CD4-positive, alpha-beta T cell treated with Interleukin-4 for 4 hours (primary cell): ENCODE measurements around the gene C6orf47.
"Not testable (repeated sequence)": the region's sequence is repeated elsewhere in the genome, so short reads cannot be mapped to it uniquely, and the experiment has no call there.

Experiments used
- DNase-seq: peaks from one replicate; pipeline ENCODE4 v3.0.0-alpha.2; 2020

Gene C6orf47

GRCh38 chr6:31660381-31661261, at the start of gene C6orf47:
Gene C6orf47, minus strand, starts transcription at chr6:31660778. Its CDS starts 831 bp downstream, at chr6:31659947.
- peak; percentile 71 for DNase-seq

DNA sequence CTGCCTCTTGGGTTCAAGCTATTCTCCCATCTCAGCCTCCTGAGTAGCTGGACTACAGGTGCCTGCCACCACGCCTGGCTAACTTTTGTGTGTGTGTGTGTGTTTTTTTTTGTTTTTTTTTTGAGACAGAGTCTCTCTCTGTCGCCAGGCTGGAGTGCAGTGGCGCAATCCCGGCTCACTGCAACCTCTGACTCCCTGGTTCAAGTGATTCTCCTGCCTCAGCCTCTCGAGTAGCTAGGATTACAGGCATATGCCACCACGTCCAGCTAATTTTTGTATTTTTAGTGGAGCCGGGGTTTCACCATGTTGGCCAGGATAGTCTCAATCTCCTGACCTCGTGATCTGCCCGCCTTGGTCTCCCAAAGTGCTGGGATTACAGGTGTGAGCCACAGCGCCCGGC, 48.6 kb upstream of the C6orf47 start:
- DNase-seq, result not testable (repeated sequence)

DNA sequence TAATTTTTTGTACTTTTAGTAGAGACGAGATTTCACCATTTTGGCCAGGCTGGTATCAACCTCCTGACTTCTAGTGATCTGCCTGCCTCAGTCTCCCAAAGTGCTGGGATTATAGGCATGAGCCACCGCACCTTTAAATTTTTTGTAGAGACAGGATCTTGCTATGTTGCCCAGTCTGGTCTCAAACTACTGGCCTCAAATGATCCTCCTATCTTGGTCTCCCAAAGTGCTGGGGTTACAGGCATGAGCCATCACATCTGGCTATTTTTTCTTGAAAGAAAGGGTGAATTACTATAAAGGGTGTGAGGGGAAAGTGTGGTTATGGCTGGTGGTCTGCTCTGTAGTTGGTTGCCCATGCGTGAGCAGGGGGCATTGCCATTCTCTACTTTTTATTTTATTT, 47.6 kb upstream of the C6orf47 start:
- DNase-seq, result no peak

- no peak for DNase-seq
These were observed 47.1 kb upstream of the C6orf47 start for GRCh38 chr6:31707701-31708100.

GRCh38 chr6:31706599-31706998, 46.0 kb upstream of the C6orf47 start, which contains the start of gene LY6G6F:
Gene LY6G6F, plus strand, starts transcription at chr6:31706866. Its CDS starts 41 bp downstream, at chr6:31706907.
- DNase-seq, result no peak

- DNase-seq, result no peak
These were observed 45.4 kb upstream of the C6orf47 start for GRCh38 chr6:31705931-31706330.

- DNase-seq, result peak; percentile 98
These were observed 42.5 kb upstream of the C6orf47 start, which contains the start of gene ABHD16A for GRCh38 chr6:31702819-31703716. Gene ABHD16A, minus strand, starts transcription at chr6:31703324. Its CDS starts 43 bp downstream, at chr6:31703281.

GRCh38 chr6:31702405-31702818, 41.8 kb upstream of the C6orf47 start:
- peak; percentile 17 for DNase-seq

GRCh38 chr6:31701666-31702404, 41.3 kb upstream of the C6orf47 start:
- DNase-seq, result no peak

GRCh38 chr6:31700740-31701401, 40.3 kb upstream of the C6orf47 start:
- DNase-seq, result no peak

GRCh38 chr6:31697555-31697954, 37.0 kb upstream of the C6orf47 start:
- DNase-seq, result peak; percentile 27

- no peak for DNase-seq
These were observed 33.0 kb upstream of the C6orf47 start for GRCh38 chr6:31693535-31693934.

- no peak for DNase-seq
These were observed 32.3 kb upstream of the C6orf47 start for GRCh38 chr6:31692886-31693285.

DNA sequence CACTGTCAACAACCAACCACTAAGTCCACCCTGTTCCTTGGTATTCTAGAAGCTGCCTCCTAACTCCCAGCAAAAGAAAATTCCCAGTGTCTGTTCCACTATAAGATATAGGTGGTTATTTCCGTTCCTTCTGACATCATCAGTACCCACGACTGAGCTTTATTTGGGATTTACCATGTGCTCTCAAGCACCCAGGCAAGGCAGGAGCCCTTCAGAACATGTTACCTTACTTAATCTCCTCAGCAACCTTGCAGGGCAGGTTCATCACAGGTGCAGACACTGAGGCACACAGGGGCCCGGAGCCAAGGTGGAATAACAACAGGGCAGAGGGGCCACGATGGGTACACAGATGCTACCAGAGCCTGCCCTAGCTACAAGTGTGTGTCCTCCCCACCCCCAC, 31.8 kb upstream of the C6orf47 start:
- no peak for DNase-seq

- no peak for DNase-seq
These were observed 31.1 kb upstream of the C6orf47 start for GRCh38 chr6:31691564-31692108.

DNA sequence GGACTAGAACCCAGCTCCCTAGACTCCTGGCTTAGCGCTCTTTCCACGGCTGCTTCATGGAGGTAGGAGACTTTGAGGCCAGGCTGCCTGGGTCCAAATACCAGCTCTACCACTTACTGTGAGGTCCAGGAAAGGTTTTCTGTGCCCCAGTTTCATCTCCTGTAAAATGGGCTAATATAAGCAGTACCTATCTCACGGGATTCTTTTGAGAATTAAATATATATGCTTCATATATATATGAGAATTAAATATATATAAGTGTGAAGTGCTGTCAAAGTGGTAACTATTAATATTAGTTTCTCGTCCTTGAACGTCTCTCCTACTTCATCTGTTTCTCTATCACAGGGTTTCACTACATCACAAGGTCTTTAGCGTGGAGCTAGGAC, 30.5 kb upstream of the C6orf47 start:
- no peak for DNase-seq

DNA sequence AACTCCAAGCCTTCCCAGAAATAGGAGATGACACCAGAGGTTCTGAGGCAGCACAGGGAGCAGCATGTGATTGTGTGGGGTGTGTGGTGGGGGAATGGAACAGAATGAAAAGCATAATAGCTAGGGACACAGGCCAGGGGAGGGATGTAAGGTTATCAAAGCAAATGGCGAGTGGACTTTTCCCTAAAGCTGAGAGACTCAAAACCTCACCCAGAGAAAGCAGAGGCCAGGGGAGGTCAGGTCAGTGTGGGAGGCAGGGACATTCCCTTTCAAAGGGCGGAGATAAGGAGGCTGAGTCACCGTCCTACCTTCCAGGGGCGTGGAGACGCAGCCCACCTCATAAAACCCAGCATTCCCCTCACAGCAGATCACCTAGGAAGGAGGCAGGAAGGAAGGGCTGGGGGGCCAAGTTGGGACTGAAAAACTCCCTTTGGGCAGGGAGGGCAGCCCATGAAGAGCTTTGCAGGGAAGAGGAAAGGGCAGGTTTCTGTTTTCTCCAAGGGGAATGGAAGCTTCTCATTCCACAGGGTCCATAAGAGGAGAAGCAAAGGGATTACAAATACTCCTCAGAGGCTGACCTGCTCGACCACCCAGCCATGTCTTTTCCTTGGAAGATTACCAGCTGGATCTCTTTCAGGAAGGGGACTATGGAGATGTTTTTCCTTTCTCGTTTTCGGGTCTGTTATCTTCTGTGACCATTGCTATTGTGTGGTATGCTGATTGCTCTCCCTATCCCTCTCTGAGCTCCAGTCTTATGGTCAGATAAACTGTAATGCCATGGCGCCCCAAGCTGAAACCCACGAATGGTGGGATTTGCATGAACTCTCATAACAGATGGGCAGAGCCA, 29.9 kb upstream of the C6orf47 start:
- DNase-seq, result no peak

DNA sequence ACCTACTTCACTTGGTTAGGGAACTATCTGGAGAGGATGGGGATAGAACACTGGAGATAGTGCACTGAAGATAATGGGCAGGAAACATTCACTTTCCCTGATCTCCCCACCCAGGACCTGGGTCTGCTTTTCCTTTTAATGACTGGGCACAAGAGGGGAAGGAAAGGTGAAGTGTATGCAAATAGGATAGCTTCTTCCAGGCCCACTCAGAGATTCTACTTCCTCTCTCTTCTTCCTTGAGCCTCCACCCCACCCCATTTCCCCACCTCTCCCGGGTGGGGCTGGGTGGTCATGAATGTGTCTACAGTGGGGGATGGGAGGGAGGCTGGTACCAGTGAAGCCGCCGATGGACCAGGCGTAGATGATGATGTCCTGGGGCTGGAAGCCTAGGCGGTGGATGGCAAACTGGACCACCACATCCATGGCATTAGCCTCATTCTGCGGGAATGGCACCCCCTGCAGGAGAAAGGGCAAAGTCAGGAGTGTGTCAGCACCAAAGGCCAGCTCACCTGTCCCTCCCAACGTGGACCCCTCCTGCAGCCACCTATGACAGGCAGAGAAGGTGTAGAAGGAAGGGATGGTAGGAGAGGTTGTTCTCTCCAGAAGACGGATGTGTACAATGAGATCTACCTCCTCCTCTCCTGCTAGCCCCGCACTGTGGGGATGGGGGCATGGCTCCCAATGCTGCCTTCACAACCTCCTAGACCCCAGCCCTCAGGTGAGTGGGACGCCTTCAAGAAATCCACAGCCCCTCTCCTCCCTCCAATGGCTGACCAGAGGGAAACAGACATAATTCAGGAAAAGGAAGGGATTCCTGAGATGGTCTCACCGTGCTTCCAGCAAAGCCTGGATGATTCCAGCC, 28.9 kb upstream of the C6orf47 start:
- no peak for DNase-seq

DNA sequence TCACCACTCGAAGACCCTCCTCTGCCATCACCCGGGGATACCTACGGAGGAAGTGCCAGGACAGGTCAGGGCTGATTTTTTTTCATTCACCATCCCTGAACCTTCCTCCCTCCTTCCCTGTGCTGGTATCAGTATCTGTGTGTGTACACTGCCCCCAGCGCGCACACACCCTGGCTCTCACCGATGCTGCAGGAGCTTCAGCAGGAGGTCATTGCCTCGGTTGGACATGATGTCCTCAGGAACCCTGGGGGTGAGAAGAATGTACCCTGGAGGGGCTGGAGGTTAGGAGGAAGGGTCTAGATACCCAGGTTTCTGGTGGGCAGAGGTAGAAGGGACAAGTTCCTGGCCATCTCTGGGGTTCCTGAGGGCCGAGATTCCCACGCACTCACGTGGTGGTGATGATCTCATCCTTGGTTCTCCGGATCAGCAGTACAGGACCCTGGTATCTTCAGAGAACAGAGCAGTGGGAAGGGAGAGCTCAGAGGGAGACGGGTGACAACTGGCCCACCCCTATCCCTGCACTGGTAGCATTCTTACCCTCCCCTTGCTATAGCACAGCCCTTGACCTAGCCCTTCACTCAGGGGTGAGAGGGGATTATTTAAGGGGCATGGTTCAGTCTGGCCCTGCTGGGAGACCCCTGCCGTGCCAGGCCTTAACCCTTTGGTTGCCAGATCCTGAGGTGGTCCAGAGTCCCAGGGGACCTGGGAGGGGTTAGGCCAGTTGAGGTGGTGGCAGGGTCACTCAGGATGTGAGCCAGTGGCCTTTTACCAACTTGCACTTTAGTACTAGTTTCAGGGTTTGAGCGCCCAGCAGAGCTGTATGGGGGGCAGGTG, 27.5 kb upstream of the C6orf47 start:
- DNase-seq, result no peak
